Fibroblast of lung (primary cell): Measurements from ENCODE around the gene FCN2. TPM values are rescaled to one million over a fixed set of nuclear protein-coding genes. Genes with fewer than 3 reads are reported as not detected.

Experiments used
- DNase-seq, 2 donors: peaks; one replicate each; pipeline versions ENCODE4 v3.0.0 to v3.0.0-alpha.2; 2010; ENCODE audit warnings: low read depth in 2 of 2
- H2AFZ ChIP-seq: 2 replicates; pipeline ENCODE4 v1.5.1; 2012; ENCODE audit warnings: low read length, control low read depth, inconsistent platforms
- H3K27ac ChIP-seq: 2 replicates; pipeline ENCODE4 v1.5.1; 2011; ENCODE audit warnings: low read length, control low read depth; ENCODE audit not compliant: insufficient read depth
- H3K27me3 ChIP-seq: 2 replicates; pipeline ENCODE4 v1.5.1; 2011; ENCODE audit warnings: mild to moderate bottlenecking, low read length; ENCODE audit not compliant: control insufficient read depth, insufficient read depth
- H3K36me3 ChIP-seq: 2 replicates; pipeline ENCODE4 v1.5.1; 2011; ENCODE audit warnings: low read length; ENCODE audit not compliant: control insufficient read depth, insufficient read depth
- H3K4me1 ChIP-seq: 2 replicates; pipeline ENCODE4 v1.5.1; 2011; ENCODE audit warnings: low read length; ENCODE audit not compliant: control insufficient read depth, insufficient read depth; ENCODE audit errors: extremely low read depth
- H3K4me2 ChIP-seq: 2 replicates; pipeline ENCODE4 v1.5.1; 2011; ENCODE audit warnings: low read length, control low read depth; ENCODE audit not compliant: insufficient read depth; ENCODE audit errors: extremely low read depth
- H3K4me3 ChIP-seq, 4 experiments: fragments of 200-600 bp in 1 of 4; sonication (generic) in 1 of 4; replicated peaks in 1 of 4; 2 replicates each; pipeline ENCODE4 v1.5.1; 2011 to 2016; ENCODE audit warnings: low read length in 4 of 4, low read depth in 3 of 4, mild to moderate bottlenecking in 3 of 4, control low read depth in 2 of 4, inconsistent platforms in 1 of 4, mixed read lengths in 1 of 4; ENCODE audit not compliant: insufficient read depth in 1 of 4; ENCODE audit errors: control extremely low read depth in 1 of 4
- H3K79me2 ChIP-seq: 2 replicates; pipeline ENCODE4 v1.5.1; 2012; ENCODE audit warnings: mild to moderate bottlenecking, low read length, inconsistent platforms; ENCODE audit not compliant: control insufficient read depth, insufficient read depth
- H3K9ac ChIP-seq: 2 replicates; pipeline ENCODE4 v1.5.1; 2011; ENCODE audit warnings: mild to moderate bottlenecking, low read length, control low read depth; ENCODE audit not compliant: insufficient read depth
- H3K9me3 ChIP-seq: 2 replicates; pipeline ENCODE4 v1.5.1; 2012; ENCODE audit warnings: low read depth, low read length; ENCODE audit not compliant: control insufficient read depth, insufficient read depth
- H4K20me1 ChIP-seq: 2 replicates; pipeline ENCODE4 v1.5.1; 2011; ENCODE audit warnings: low read length; ENCODE audit not compliant: control insufficient read depth, insufficient read depth; ENCODE audit errors: extremely low read depth
- CTCF ChIP-seq, 2 donors: IDR thresholded peaks in 1 of 2; conservative IDR thresholded peaks in 1 of 2; 1 replicate in 1 of 2; 2 replicates in 1 of 2; pipeline ENCODE4 v1.5.1; 2011 to 2012; ENCODE audit warnings: low read length in 2 of 2, control low read depth in 1 of 2, inconsistent platforms in 1 of 2, low read depth in 1 of 2, mild to moderate bottlenecking in 1 of 2
- EZH2 ChIP-seq: IDR thresholded peaks from 2 replicates; pipeline ENCODE4 v1.5.1; 2012; ENCODE audit warnings: low read length, control low read depth, mild to moderate bottlenecking; ENCODE audit errors: missing control alignments
- polyA plus RNA-seq, 2 donors: library from polyadenylated mRNA; depleted of rRNA in 1 of 2; stranded (reverse) in 1 of 2; unstranded in 1 of 2; fragments of >200 nt; gene quantifications; 2 replicates each; pipeline ENCODE4 v1.2.1, GENCODE V29; 2011 to 2012; ENCODE audit warnings: missing spikeins in 1 of 2
- total RNA-seq: library from RNA; depleted of rRNA; stranded (reverse); fragments of >200 nt; gene quantifications from 2 replicates; pipeline ENCODE4 v1.2.1, GENCODE V29; 2014

Gene FCN2
- total and polyA plus RNA-seq, 2 donors (not counting 1 experiment from before 2014, with no cell fraction given), result not detected

- H3K79me2 ChIP-seq, result no peaks in the 10 kb centered on the region
- no peak for DNase-seq
- H3K9me3 ChIP-seq, result no peaks in the 10 kb centered on the region
- no peak overlapping the region for H3K9ac ChIP-seq
- H3K4me3 ChIP-seq, result no peak overlapping the region
- H4K20me1 ChIP-seq, result no peaks in the 10 kb centered on the region
- H2AFZ ChIP-seq, result no peak overlapping the region
- TF ChIP-seq EZH2 (no peak), CTCF (conservative IDR thresholded peaks at IDR 0.05 in 1 of 2, IDR thresholded peaks at IDR 0.05 in 1 of 2; ENCODE audit: low read depth in 1 of 2, low read length in 2 of 2) (no peak)
- H3K36me3 ChIP-seq, result no peaks in the 10 kb centered on the region
- H3K4me2 ChIP-seq, result no peak overlapping the region
- no peak overlapping the region for H3K27ac ChIP-seq
- peaks cover 1% of the 10 kb centered on the region for H3K27me3 ChIP-seq
- no peaks in the 10 kb centered on the region for H3K4me1 ChIP-seq
Measured at GRCh38 chr9:134852906-134853654, 27.5 kb upstream of the FCN2 start.

- Histone ChIP-seq H3K9me3 (no peaks in the 10 kb centered on the region), H3K9ac (no peak overlapping the region), H3K4me2 (no peak overlapping the region), H4K20me1 (no peaks in the 10 kb centered on the region), H2AFZ (no peak overlapping the region), H3K4me1 (no peaks in the 10 kb centered on the region), H3K4me3 (no peak overlapping the region), H3K27ac (no peak overlapping the region), H3K79me2 (no peaks in the 10 kb centered on the region), H3K27me3 (peaks cover 2% of the 10 kb centered on the region), H3K36me3 (no peaks in the 10 kb centered on the region)
- TF ChIP-seq CTCF (conservative IDR thresholded peaks at IDR 0.05 in 1 of 2, IDR thresholded peaks at IDR 0.05 in 1 of 2; ENCODE audit: low read depth in 1 of 2, low read length in 2 of 2), result no peak
- no peak for TF ChIP-seq EZH2
- no peak for DNase-seq
Measured at GRCh38 chr9:134853893-134854292, 26.7 kb upstream of the FCN2 start.

- Histone ChIP-seq H4K20me1 (no peaks in the 10 kb centered on the region), H3K4me2 (no peak overlapping the region), H3K4me1 (no peaks in the 10 kb centered on the region), H3K79me2 (no peaks in the 10 kb centered on the region), H3K9me3 (no peaks in the 10 kb centered on the region), H3K27ac (no peak overlapping the region), H3K27me3 (peaks cover 2% of the 10 kb centered on the region), H3K4me3 (no peak overlapping the region), H2AFZ (no peak overlapping the region), H3K9ac (no peak overlapping the region), H3K36me3 (no peaks in the 10 kb centered on the region)
- DNase-seq, result no peak
- TF ChIP-seq CTCF (conservative IDR thresholded peaks at IDR 0.05 in 1 of 2, IDR thresholded peaks at IDR 0.05 in 1 of 2; ENCODE audit: low read depth in 1 of 2, low read length in 2 of 2) (no peak), EZH2 (no peak)
Measured at GRCh38 chr9:134854541-134854981, 26.0 kb upstream of the FCN2 start.
